ENCODE results near the gene RHOT2.

Gene RHOT2

DNA sequence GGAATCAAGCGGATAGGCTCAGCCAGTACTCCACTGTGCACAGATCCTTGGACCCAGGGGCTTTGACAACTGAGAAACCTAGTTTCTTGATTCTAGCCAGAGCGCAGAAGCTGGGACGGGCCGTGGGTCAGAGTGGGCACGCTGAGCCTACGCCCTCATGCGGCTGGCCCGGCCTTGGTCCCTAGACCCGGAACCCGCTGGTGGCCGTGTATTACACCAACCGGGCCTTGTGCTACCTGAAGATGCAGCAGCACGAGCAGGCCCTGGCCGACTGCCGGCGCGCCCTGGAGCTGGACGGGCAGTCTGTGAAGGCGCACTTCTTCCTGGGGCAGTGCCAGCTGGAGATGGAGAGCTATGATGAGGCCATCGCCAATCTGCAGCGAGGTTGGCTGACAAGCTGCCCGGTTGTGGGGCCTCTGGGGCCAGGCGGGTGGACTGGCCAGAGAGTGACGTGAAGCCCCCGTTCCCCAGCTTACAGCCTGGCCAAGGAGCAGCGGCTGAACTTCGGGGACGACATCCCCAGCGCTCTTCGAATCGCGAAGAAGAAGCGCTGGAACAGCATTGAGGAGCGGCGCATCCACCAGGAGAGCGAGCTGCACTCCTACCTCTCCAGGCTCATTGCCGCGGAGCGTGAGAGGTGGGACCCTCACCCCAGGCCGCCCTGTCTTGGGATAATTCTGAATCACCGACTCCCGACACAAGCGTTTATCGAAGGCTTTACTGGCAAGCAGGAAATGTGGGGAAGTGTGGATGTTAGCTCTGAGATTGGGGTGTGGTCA lies 13.2 kb downstream of the RHOT2 start:
- Mint-ChIP-seq H3K4me1 (peaks cover 4% of the 10 kb centered on the region), H3K27me3 (ENCODE audit: low read depth) (no peaks in the 10 kb centered on the region), H3K9me3 (no peaks in the 10 kb centered on the region), H3K36me3 (ENCODE audit: low read depth) (no peaks in the 10 kb centered on the region), H3K4me3 (peak overlapping the region; percentile 77 to 85 (median 83)), H3K27ac (no peak overlapping the region)
- TF ChIP-seq, protein P1, sequence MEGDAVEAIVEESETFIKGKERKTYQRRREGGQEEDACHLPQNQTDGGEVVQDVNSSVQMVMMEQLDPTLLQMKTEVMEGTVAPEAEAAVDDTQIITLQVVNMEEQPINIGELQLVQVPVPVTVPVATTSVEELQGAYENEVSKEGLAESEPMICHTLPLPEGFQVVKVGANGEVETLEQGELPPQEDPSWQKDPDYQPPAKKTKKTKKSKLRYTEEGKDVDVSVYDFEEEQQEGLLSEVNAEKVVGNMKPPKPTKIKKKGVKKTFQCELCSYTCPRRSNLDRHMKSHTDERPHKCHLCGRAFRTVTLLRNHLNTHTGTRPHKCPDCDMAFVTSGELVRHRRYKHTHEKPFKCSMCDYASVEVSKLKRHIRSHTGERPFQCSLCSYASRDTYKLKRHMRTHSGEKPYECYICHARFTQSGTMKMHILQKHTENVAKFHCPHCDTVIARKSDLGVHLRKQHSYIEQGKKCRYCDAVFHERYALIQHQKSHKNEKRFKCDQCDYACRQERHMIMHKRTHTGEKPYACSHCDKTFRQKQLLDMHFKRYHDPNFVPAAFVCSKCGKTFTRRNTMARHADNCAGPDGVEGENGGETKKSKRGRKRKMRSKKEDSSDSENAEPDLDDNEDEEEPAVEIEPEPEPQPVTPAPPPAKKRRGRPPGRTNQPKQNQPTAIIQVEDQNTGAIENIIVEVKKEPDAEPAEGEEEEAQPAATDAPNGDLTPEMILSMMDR (IDR thresholded peaks at IDR 0.05; ENCODE audit: unreplicated experiment in 3 of 3) = no peak

DNA sequence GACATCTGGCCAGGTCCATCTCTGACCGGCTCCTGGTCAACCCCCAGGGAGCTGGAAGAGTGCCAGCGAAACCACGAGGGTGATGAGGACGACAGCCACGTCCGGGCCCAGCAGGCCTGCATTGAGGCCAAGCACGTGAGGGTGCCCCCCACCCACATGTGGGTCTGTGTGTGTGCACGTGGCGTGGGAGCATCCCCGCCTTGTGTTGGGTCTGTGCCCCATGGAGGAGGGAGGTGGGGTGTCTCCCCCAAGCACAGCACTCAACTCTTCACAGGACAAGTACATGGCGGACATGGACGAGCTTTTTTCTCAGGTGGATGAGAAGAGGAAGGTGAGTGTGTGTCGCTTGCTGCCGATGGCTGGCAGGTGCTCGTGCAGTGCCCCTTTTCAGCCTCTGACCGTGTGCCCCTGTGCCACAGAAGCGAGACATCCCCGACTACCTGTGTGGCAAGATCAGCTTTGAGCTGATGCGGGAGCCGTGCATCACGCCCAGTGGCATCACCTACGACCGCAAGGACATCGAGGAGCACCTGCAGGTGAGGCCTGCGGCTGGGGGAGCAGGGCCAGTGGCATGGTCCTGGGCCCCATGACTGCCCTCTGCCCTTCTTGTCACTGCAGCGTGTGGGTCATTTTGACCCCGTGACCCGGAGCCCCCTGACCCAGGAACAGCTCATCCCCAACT lies 14.0 kb downstream of the RHOT2 start:
- Mint-ChIP-seq H3K27me3 (ENCODE audit: low read depth) (no peaks in the 10 kb centered on the region), H3K36me3 (ENCODE audit: low read depth) (no peaks in the 10 kb centered on the region), H3K4me1 (peaks cover 4% of the 10 kb centered on the region), H3K27ac (no peak overlapping the region), H3K4me3 (peak overlapping the region; percentile 77 to 85 (median 83)), H3K9me3 (no peaks in the 10 kb centered on the region)
- TF ChIP-seq, protein P1 (IDR thresholded peaks at IDR 0.05; ENCODE audit: unreplicated experiment in 3 of 3) = no peak

DNA sequence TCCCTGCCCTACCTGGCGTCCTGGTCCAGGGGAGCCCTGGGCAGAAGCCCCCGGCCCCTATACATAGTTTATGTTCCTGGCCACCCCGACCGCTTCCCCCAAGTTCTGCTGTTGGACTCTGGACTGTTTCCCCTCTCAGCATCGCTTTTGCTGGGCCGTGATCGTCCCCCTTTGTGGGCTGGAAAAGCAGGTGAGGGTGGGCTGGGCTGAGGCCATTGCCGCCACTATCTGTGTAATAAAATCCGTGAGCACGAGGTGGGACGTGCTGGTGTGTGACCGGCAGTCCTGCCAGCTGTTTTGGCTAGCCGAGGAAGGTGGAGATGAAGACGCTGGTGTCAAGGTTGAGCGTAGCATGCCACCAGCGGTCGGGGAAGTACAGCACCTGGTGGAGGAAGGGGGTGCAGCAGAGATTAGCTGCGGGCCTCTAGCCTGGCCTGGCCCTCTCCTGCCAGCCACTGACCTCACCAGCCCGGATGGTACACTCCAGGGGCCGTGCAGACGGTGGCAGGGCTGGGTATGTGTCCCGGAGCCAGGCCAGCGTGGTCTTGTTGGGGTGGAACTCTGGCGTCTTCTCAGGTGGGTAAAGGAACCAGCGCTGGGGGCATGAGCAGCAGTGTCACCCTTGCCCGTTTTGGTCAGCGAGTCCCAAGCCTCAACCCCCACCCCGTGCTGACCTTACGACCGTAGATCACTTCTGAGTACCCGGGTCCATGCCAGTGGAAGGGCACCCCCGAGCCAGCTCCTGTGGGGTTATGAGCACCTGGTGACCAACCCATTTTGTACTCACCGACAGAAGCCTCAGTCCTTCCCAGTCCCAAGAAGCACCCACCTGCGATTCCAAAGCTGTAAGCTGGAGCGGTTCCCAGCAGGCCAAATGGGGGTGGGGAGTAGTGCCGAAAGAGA lies 14.8 kb downstream of the RHOT2 start:
- H3K9me3 Mint-ChIP-seq = no peaks in the 10 kb centered on the region
- peak overlapping the region; percentile 77 to 85 (median 83) for H3K4me3 Mint-ChIP-seq
- H3K36me3 Mint-ChIP-seq (ENCODE audit: low read depth) = no peaks in the 10 kb centered on the region
- H3K4me1 Mint-ChIP-seq = peaks cover 4% of the 10 kb centered on the region
- TF ChIP-seq, protein P1 (IDR thresholded peaks at IDR 0.05; ENCODE audit: unreplicated experiment in 3 of 3) = no peak
- H3K27me3 Mint-ChIP-seq (ENCODE audit: low read depth) = no peaks in the 10 kb centered on the region
- H3K27ac Mint-ChIP-seq = peak overlapping the region in 2 of 3 experiments; percentile 49 to 69

DNA sequence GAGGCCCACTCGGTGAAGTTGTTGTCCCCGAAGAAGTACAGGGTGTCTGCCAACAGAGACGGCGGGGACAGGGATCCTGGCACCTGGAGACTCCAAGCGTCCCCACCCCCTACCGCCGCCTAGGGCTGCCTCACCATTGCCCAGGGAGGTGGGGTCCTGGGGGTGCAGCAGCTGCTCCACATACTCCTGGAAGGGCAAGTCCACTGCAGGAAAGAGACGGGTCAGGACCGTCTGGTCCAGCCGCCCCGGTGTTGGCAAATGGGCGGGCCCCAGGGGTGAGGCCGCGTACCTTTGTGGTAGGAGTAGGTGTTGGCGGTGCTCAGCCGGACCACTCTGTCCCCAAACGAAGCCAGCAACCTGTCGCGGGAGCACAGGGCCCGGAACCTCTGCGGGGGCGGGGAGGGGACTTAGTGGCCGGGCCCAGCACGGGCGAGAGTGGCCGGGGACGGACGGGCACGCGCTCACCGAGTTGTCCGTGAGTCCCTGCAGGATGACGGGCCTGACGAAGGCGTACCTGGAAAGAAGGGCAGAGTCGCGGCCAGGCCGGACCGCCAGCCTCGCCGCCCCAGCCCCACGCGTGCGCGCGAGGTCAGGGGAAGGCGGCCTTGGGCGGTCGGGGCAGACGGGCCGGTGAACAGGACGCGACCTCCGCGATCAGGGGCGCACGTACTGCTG lies 15.6 kb downstream of the RHOT2 start:
- no peak overlapping the region for H3K27ac Mint-ChIP-seq
- no peaks in the 10 kb centered on the region for H3K27me3 Mint-ChIP-seq (ENCODE audit: low read depth)
- peak overlapping the region; percentile 77 to 85 (median 83) for H3K4me3 Mint-ChIP-seq
- TF ChIP-seq, protein P1 (IDR thresholded peaks at IDR 0.05; ENCODE audit: unreplicated experiment in 3 of 3) = no peak
- no peaks in the 10 kb centered on the region for H3K9me3 Mint-ChIP-seq
- peaks cover 4% of the 10 kb centered on the region for H3K4me1 Mint-ChIP-seq
- no peaks in the 10 kb centered on the region for H3K36me3 Mint-ChIP-seq (ENCODE audit: low read depth)

DNA sequence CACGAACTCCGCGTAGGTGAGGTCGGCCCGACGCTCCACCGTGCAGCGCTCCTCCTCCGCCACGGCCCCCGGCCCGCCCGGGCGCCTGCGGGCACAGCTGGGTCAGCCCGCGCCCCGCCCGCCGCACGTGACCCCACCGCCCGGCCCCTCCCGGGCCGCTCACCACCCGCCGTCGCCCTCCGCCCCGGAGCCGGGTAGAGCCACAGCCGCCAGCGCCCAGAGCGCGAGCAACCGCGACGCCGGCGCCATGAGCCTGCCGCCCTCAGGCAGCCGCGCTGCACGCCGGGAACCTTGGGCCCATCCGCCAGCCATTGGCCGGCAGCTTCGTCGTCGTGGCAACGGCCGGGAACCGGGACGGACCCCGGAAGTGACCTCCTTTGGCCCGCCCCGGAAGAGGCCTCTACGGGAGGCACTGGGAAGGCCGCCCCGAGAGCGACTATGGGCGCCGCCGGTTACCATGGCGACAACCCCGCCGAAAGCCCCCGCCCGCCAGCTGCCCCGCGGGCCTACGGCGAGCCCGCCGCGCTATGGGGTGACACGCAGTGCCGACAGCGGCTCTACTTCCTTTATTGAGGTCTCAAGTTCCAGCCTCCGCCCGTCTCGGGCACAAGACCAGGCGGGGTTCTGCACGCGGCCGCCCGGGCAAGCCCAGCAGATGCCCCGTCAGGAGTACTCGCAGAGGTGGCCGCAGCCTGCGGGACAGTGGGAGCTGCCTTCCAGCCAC lies 16.3 kb downstream of the RHOT2 start, which contains the start of gene JMJD8:
Gene JMJD8, minus strand, starts transcription at position 264 of the 724 bp plus-strand sequence. Its CDS starts 15 bp downstream, at position 249.
- TF ChIP-seq, protein P1 (IDR thresholded peaks at IDR 0.05; ENCODE audit: unreplicated experiment in 3 of 3) = no peak
- H3K27ac Mint-ChIP-seq = no peak within 1 kb of the TSS
- H3K36me3 Mint-ChIP-seq (ENCODE audit: low read depth) = no peaks in the 10 kb centered on the region
- peaks cover 4% of the 10 kb centered on the region for H3K4me1 Mint-ChIP-seq
- H3K27me3 Mint-ChIP-seq (ENCODE audit: low read depth) = no peaks in the 10 kb centered on the region
- H3K9me3 Mint-ChIP-seq = no peaks in the 10 kb centered on the region
- H3K4me3 Mint-ChIP-seq = peak within 1 kb of the TSS; percentile 81 to 85 (median 83)

Data from nephron (organoid).